Nucleus accumbens (tissue), 56 donors: ENCODE measurements around the gene ANO10.

Experiments used
- DNase-seq, 56 donors: peaks; one replicate each; lab custom pipeline; 2025; lab: John Stamatoyannopoulos, UW

ANO10 gene

DNA sequence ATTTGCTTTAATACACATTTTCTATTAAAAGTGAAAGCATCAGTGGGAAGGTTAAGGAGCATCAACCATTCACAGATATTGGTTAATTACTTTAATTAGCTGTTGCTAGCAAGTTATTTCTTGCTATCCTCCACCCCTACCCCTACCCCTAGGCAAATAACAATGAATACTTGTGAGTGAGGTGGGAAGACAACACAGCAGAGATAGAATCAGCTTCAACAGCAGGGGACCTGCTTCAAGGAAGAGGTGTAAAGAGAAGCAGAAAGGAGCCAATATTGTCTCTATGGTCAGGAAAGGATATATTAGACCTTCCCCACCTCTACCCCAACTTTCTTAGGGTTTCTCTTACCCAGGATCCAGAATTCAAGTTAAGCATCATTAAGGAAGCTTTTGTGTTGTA, 186.1 kb downstream of the ANO10 start:
- no peak for DNase-seq

- no peak for DNase-seq
Observed at GRCh38 chr3:43434431-43434830, 187.4 kb downstream of the ANO10 start.

DNA sequence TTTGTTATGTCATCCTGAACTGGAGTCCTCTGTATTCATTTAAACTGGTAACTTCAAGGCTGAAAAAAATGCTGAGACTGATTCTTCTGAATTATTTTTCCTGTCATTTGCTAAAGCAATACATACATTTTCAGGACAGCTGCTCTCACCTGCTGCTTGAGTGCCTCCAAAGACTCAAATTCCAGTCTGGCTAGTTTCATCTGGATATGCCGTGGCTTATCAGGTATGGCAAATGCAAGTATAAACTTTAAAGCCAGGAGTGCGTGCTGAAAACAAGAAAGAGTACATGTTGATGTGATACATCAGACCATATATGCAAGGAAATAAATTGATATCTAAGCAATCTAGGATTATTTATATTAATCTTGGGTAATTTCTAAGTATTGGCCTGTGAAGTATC, 189.3 kb downstream of the ANO10 start:
- DNase-seq = no peak

- DNase-seq = peak in 12 of 56 donors; percentile 2 to 61 (median 20)
Observed at GRCh38 chr3:43426388-43426787, 195.4 kb downstream of the ANO10 start.

- no peak for DNase-seq
Observed at GRCh38 chr3:43425829-43426228, 196.0 kb downstream of the ANO10 start.

DNA sequence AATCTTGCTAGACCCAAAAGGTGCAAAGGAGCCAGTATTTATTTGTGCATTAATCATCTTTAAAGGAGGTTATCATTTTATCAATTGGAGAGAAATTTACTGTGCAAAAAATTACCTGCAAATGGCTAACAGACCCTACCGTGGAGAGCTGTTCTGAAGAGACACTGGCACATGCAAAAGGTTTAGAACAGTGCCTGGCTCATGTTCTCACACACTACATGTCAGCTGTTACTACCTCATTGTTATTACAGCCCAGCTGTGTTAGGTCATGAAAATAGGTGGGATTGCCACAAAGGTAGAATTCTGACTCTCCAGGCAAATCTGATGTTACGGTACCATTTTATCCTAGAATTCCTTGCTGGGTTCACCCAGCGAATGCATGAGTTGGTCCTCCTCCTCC, 198.2 kb downstream of the ANO10 start:
- no peak for DNase-seq

DNA sequence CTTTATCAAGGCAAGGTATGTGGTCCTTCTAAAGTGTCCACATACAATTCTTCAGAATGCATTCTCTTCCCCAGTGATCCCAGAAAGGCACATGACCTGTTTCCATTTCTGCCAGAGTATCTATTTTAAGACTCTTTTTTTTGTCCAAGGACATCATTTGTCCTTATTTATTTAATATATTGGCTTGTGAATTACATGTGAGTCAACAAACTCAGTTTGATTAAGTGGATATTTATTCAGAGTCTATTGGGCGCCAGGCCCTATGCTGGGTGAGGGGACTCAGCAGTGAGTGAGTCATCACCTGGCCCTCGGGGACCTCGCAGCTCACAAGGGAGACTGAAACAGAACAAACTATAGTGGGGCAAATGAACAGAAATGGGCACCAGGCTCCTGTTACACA, 198.7 kb downstream of the ANO10 start:
- peak in 3 of 56 donors; percentile 8 to 13 (median 10) for DNase-seq

GRCh38 chr3:43418601-43419272, 203.1 kb downstream of the ANO10 start:
- no peak for DNase-seq

DNA sequence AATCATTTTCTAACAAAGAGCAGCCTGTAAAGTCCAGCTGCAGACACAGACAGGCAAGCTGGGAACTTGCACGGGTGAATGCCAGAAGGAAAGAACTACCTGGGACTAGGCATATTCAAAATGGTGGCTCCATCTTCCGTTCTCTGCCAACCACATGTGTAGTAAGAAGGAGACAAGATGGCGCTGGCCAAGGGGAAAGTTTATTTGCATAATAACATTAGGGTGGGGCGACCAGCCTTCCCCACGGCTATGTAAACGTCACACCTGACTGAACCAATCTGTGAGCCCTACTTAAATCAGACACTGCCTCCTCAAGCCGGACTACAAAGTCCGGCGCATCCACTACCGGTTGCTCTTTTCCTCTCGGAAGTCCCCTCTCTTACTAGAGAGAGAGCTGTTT, 204.7 kb downstream of the ANO10 start:
- no peak for DNase-seq

GRCh38 chr3:43415088-43415487, 206.7 kb downstream of the ANO10 start:
- DNase-seq = no peak

DNA sequence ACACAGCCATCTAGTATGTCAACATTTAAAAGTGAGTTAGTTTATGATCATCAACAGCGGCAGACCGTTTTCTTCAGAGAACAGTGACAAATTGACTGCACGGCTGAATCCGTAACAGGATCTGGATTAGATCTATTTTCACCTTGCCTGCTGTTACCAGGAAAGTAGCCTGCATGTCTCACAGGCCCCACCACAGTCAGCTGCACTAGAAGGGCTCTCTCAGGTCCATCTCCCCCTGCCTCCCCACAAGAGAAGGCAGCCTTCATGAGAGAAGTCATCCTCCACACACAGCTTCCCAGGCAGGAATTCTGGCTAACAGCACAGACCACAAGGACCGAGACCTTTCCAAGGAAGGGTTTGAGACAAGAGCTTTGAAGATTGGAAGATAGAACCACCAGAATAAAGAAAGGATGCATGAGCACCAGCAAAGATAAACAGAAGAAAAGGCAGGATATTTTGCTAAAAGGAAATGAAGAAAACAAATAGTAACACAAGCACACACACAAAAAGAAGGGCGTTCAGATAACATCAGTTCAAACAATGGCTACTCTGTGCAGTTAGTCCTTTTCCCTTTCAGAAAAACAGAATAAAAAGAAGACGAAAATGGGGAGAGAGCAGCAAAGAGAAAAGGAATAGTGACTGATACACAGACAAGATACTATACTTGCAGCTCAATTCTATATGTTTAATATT, 208.0 kb downstream of the ANO10 start:
- DNase-seq = no peak

- DNase-seq = peak in 24 of 56 donors; percentile 2 to 49 (median 20)
Observed at GRCh38 chr3:43411429-43411828, 210.4 kb downstream of the ANO10 start.

DNA sequence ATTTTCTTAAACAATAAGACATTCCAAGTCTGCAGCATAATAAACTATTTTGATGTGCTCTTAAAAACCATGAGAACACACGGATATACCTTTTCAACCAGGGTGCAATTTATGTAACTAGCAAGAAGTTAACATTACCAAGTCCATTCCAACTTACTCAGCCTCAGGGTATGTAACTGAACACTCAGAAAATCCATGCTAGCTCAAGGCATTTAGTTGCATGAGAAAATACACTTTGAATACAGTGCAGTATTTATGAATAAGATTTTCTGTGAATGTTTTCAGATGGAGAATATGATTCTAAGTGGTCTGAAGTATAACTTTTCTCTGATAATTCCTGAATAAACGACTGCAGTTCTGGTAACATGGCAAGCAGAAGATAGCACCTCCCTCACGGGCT, 211.2 kb downstream of the ANO10 start:
- DNase-seq = no peak

- no peak for DNase-seq
Observed at GRCh38 chr3:43409506-43409905, 212.3 kb downstream of the ANO10 start.

DNA sequence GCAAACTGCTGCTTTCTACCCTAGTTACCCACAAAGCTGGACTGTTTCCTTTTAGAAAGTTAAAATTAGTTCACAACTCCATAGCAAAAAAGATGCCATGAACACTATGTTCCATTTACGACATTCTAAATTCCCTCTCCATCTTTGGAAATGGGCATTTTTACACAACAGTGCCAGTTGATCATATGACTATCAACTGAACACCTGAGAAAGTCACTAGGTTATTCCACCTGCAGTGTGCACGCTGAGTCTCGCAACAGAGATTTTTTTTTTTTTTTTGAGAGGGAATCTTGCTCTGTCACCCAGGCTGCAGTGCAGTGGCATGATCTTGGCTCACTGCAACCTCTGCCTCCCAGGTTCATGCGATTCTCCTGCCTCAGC, 215.2 kb downstream of the ANO10 start:
- DNase-seq = no peak

DNA sequence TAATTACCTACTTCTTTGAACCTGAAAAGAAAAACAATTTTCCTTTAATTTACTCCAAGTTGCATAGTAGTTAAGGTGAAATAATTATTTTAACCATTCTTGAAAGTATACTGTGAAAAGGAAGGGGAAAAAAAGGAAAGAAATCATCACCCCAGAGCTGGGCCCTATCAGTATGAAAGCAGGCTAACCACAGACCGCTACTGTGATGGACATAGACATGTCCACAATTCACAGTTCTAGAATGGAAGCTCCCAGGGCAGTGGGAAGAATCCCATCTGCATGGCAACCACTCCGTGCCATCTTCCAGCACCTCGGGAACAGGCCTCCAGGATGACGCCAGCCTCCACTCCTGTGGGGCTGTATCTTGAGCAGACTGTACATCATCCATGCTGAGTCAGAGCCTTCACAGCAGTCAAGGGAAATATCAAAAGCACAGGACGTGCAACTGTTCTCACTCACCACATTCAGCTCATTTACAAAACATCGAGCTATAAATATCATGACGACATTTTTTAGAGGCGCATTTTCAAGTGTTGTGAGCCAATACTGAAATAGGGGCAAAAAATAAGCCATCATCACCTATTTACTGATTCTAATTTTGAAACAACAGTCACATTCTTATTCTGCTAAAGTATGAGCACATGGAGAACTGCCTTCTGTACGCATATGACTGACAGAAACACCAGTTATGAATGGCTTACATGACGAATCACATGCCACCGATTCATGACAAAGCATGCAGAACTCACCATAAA, 215.7 kb downstream of the ANO10 start:
- DNase-seq = peak in 19 of 56 donors; percentile 7 to 62 (median 25)

GRCh38 chr3:43400781-43401730, 220.8 kb downstream of the ANO10 start:
- no peak for DNase-seq

GRCh38 chr3:43400167-43400566, 221.6 kb downstream of the ANO10 start:
- no peak for DNase-seq

GRCh38 chr3:43399034-43399433, 222.8 kb downstream of the ANO10 start:
- no peak for DNase-seq

DNA sequence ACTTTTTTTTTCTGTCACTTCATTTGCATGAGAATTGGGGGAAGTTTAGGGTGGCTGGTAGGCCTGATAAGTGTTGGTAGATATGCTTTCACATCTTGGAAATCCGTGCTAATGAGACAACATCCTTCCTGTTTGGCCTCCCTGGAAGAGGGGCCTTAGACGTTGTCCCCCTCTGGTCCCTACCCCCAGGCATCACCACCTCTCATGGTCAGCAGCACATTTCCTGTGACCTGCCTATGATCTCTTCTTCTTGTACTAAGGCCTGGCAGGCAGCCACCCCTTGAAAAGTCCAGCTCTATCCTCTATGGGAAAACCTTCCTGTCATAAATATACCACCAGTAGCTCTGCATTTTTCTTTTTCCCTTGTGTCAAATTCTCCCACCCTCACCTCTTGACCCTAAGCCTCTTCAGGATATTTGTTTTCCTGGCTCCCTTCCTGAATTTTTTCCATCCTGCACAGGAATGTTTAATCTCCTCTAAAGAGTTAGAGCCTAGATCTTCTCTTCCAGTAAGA, 227.7 kb downstream of the ANO10 start:
- no peak for DNase-seq
